HG03520 (cell line): ENCODE results near the gene ERP44.
"Not testable (repeated sequence)": the region's sequence is repeated elsewhere in the genome, so short reads cannot be mapped to it uniquely, and the experiment has no call there.

Experiments used
- ATAC-seq: cut with Tn5 transposase; IDR thresholded peaks from one replicate; pipeline ENCODE4 v1.9.1; 2021; ENCODE audit warnings: mild to moderate bottlenecking, moderate library complexity; ENCODE audit not compliant: unreplicated experiment

ERP44 gene

DNA sequence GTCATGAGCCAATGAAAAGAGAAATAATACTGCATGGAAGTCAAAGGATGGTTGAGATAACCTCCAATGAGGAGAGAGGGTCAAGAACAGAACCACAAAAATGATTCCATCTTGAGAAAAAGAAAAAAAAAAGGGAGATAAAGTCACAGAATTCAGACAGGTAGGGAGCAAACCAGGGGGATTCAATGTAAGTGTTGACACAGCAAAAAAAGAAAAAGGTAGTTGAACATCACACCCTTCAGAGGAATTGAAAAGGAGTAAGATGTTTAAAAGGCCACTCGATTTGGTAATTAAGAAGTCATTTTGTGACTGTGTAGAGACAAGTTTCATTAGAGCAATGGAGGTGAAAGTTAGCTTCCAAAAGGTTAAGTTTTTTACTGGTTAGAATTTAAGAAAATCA, 79.3 kb downstream of the ERP44 start:
- no peak for ATAC-seq

DNA sequence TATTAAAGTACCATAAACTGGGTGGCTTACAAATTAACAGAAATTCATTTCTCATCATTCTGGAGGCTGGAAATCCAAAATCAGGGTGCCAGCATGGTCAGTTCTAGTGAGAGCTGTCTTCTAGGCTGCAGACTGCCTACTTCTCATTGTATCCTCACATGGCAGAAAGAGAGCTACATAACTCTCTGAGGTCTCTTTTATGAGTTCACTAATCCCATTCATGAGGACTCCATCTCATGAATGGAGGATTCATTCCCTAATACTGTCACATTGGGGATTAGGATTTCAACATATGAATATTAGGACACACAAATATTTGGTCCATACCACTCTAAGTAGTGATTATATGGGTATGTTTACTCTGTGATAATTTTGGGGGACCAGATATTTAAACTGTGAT, 84.0 kb downstream of the ERP44 start:
- ATAC-seq: no peak

DNA sequence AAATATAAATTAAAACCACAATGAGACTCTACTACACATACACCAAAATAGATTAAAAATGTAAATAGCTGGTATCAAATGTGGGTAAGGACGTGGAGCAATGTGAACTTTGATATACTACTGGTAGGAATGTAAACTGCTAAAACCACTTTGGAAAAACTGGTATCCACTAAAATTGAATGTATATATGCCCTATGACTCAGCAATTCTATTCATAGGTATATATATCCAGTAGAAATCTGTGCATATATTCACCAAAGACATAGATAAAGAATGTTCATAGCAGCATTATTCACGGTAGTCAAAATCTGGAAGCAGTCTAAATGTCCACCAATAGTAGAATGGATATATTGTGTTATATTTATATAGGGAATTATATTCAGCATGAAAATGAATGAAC, 85.2 kb downstream of the ERP44 start:
- no peak for ATAC-seq

DNA sequence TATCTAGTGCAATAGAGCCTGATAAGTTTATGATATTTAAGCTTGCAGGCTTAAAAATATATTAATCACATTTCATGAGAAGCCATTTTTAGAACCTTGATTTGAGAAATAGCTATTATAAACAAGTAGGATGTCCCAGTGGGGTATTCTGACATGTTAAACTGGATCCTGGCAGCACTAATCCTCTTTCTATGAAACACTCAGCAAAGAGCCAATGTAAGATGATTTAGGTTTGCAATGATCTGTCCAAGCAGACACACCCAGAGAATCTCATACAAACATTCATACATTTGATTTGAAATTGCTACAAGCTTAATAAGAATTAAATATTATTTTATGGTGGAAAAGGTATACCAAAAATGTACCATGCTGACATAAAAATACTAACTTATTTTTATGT, 86.5 kb downstream of the ERP44 start:
- no peak for ATAC-seq

DNA sequence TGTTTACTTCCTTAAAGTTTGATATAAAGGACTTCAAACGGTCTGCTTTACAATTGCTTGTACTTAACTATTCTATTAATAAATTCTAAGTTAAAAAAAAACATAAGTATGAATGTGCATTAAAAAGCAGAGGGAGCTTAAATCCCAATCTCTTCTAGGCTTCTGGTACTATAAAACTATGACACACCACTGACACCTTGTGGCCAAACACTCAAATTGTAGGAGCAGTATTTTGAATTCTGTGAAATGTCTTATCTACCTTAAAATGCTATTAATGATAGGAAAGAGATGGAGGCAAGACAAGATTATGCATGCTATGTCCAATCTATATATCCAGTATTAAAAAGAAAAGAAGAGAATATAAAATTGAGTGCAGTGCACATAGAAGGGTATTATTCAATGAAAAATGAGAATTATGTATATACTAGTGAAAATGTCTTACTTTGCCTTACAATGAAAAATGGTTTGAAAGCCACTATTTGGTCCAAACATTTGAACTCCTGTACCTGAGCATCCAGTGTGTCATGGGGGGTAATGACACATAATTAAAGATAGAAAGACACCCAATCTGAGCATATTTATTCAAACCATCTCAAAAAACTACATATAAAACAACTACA, 87.6 kb downstream of the ERP44 start:
- ATAC-seq: no peak

DNA sequence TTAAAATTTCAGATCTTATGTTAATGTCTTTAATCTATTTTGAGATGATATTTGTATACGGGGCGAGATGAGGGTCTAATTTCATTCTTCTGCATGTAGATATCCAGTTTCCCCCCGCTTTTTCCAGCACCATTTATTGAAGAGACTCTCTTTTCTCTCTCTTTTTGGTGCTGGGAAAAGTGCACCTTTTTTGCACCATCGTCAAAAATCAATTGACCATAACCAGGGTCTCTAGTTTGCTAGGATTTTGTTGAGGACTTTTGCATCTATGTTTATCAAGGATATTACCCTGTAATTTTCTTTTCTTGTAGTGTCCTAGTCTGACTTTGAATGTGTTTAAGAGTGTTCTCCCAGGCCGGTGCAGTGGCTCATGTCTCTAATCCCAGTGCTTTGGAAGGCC, 99.0 kb downstream of the ERP44 start:
- ATAC-seq: no peak

DNA sequence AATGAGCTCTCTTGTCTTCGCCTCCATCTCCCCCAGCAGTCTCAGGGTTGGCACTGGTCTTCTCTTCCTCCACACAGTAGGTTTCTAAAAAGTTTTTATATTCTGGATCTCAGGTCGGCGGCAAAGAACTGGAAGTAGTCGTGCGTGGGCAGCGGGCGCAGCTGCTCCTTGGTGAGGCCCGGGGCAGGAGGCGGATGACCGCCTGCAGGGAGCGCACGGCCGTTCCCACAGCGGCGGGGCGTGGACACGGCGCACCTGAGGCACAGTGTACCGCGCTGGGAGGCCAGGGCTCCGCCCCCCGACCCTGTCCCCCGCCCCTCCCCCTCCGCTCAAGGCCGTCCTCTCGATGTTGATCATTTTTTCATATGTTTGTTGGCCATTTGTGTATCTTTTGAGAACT, 99.9 kb downstream of the ERP44 start:
- ATAC-seq: no peak

DNA sequence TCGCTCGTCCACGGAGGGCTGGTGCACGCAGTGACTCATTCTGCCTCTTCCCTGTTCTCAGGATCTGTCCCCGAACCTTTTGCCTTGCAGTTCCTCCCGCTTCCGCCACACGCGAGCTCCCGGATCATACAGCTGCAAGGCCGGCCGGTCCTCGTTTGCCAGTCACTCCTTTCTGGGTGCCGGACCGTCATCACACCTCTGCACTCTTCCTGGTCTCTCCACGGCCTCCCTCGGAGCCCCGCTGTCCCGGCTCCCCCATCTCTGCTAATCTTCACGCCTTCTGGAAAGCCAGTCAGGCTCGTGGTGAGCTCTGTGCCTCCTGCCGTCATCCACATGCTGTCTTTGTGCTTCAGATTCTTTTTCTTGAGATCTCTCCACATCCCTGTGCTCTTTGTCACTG, 100.5 kb downstream of the ERP44 start:
- no peak for ATAC-seq

DNA sequence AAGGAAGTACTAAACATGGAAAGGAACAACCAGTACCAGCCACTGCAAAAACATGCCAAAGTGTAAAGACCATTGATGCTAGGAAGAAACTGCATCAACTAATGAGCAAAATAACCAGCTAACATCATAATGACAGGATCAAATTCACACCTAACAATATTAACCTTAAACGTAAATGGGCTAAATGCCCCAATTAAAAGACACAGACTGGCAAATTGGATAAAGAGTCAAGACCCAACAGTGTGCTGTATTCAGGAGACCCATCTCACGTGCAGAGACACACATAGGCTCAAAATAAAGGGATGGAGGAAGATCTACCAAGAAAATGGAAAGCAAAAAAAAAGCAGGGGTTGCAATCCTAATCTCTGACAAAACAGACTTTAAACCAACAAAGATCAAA, 108.3 kb downstream of the ERP44 start:
- ATAC-seq: not testable (repeated sequence)

DNA sequence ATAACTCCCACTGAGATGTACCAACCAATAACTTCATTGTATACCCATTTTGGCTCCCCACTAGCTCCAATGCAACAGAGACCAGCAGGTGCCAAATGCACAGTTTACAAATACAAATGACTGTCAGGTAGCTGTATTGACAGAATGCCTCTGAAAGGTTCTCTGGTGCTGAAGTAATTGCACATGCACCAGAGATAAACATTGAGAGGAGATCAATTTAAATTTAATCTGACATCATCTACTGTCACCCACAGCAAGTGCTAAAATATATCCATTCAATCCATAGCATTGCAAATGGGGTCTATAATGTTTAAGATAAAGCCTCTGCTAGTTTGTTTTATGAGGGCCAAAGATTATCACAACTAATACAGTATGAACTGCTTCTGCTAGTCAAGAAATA, 112.2 kb downstream of the ERP44 start:
- ATAC-seq: no peak

DNA sequence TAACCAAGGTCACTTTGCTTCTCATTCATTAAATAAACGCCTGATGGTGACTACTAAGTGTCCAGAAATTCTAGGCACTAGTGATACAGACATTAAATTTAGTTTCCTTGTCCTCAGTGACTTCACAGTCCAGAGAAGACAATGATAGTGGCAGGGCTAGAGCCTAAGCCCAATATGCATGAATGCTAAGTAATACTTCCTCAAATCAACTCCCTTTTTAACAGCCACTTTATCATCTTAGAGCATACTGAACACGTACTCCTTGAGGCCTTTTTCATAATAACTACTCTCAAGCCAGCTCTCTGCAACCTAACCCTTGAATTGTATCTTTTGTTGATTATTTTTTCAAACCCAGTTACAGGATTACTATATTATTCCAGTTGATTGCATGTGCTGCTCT, 118.2 kb downstream of the ERP44 start:
- ATAC-seq: no peak

DNA sequence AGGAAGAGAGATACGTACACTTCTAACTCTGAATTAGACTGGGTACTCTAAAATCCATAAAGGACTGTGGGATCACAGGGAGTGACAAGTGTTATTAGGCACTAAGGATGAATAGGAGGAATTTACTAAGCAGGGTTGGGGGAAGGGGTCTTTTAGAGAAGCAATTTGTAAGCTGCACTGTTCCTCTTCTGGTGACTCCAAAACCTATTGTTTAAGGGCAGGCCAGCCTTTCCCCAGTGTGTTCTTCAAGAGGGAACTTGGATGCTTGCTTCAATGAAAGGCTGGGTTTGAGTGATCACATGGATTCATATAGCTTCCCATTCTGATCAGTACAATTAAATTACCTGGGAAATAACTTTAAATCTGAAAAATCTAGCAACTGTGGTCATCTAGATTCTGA, 120.6 kb downstream of the ERP44 start:
- no peak for ATAC-seq

DNA sequence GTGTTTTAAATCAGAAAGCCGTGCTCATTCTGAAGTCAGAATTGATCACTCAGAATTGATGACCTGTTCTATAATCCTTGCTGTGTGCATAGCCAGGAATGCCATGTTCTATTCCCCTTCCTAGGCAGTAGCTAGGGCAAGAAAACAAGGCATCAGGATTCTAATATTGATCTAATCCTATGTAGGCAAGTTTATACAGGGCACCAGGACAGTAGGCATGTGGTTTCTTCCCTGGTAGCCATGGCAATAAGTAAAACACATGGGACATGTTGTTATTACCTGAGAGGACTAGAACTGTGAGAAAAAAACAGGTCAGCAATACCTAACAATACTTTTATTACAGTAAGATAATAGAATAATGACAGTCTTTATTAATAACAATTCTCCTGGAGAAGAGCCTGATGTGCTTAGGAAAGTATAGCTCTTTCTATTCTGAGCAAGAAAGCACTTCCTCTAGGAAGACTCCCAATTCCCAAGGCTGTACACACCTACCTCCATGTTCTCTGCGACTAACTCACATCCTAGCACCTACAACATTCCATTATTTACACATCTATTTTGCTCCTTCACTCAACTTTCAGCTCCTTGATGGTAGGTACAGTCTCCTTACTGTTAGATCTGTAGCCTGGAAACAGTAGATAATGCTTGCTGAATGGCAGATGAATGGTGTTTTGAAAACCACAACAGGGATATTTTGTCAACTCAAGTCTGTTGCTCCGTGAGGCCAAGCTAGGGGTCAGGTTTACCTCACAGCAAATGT, 121.6 kb downstream of the ERP44 start:
- no peak for ATAC-seq

DNA sequence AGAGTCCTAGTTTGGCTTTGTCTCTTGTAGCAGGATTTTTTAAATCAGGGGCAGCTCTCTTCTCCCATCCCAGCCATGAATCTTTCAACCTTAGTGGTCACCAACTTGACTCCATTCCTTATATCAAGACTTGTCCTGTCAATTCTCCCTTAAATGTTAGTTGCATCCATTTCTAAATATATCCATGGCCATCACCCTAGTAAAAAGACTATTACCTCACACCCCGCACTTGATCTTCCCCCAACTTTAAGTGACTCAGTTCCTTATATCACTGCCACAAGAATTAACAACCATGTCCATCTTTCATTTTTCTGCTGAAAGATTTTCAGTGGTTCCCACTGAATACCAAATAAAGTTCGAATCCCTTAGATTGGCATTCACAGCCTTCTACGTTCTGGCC, 125.3 kb downstream of the ERP44 start:
- ATAC-seq: no peak

DNA sequence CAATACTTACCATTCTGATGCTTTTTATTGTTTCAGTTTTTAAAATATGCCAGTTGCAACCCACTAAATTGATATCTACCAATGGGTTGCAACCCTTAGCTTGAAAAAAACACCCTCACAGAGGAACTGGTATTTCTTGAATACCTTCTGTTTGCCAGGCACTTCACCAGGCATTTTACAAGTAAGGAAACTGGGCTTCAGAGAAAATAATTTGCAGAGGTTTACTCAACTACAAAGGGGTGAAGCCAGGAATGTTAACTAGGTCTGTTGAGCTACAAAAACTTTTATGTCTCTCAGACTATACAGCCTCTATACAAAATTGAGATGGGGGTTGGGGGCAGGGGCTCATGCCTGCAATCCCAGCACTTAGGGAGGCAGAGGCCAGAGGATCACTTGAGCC, 127.4 kb downstream of the ERP44 start:
- no peak for ATAC-seq

DNA sequence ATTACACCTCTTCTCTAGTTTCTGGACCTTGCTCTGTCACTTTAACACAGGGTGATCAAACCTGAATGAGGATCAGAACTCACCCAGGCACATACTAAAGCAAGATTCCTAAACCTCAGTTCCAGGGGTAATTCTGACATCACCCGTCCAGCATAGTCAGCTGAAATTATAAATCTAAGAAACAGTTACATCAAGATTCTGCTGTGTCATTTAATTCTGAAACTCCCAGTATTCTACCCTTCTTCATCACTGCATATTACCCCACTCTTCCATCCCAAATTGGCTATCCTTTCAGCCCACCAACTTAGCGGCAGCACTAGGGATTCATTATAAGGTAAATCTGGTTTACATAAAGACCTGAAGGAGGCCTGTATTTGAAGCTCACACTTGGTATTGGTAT, 128.3 kb downstream of the ERP44 start:
- no peak for ATAC-seq

DNA sequence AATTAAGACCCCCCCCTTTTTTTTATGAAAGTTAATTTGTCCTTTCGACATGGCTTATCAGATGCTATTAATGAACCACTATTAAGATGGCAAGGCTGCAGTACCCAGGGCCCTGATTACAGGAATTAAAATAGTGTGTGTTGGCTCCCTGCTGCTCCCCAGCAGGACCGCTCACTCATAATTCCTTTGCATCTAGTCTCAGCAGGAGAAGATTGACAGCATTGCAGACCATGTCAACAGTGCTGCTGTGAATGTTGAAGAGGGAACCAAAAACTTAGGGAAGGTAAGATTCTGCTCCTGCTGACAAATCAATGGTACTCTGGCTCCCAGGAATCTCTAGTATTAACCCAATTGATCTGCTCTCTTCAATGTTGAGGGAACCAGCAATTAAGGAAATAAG, 131.3 kb downstream of the ERP44 start:
- ATAC-seq: no peak

DNA sequence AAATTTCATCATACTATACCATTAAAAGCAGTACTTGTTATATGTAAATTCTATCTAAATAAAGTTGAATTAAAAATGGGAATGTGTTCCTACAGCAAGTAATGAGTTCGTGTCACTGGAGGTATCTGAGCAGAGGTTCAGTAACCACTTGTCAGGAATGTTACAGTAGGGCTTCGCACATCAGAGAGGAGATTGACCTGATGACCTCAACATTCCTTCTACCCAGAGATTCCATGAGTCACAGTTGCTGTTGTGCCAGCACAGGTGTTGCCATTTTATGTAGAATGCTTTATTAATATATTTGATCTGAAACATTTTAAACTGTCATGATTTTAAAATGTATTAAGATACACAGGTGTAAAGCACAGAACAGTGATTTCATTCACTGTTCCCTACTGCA, 132.1 kb downstream of the ERP44 start:
- ATAC-seq: no peak

DNA sequence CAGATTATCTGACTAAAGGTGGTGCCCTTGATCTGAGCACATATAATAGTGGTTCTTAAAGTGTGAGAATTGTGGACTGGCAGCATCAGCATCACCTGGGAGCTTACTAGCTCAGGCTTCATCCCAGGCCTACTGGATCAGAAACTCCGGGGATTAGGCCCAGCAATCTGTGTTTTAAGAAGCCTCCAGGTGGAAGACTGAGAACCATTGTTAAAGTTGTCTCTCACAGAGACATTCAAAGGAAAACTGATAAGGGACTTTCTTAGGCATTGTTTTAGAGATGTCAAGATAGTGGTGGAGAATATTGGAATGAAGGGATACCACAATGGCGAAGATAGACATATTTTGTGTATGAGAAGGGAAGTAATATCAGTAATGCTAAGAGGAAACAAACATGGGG, 132.8 kb downstream of the ERP44 start:
- no peak for ATAC-seq

DNA sequence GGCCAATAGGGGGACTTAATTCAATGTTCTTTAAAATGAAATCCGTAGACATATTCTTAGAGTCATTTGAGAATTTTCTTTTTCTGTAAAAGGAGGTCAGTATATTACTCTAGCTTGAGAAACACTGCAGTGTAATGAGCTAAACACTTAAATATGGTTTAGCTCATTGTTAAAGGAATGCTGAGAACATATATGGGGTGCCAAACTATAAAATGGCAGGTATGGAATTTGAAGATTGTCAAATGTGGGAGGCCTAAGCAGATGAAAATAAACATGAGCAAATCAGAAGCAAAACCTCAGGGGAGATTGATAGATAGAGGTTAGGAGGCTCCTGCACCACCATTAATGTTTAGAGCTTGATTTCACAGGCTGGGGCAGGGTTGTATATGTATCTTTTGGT, 134.5 kb downstream of the ERP44 start:
- ATAC-seq: no peak

DNA sequence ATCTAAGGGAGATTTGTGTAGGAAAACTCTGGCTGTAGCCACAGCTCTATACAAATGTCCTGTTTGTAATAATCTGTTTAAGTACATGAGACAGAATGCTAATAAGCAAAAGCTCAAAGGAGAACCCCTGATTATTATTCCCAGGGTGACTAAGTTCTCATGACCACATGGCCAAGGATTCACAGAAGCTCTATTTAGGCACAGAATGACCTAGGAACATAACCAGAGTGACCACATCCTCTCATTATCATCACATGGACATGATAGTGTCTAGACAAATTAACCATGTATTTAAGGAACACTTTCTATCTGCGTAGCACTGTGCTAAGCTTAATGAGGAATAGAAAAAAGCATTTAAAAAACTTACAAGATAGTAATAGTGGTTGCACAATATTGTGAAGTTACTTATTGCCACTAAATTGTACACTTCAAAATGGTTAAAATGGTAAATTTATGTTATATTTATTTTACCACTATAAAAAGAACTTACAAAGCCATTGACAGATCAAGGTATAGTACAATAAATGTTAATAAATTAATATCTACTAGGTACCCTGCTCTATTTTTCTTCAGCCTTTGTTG, 136.0 kb downstream of the ERP44 start:
- ATAC-seq: no peak

DNA sequence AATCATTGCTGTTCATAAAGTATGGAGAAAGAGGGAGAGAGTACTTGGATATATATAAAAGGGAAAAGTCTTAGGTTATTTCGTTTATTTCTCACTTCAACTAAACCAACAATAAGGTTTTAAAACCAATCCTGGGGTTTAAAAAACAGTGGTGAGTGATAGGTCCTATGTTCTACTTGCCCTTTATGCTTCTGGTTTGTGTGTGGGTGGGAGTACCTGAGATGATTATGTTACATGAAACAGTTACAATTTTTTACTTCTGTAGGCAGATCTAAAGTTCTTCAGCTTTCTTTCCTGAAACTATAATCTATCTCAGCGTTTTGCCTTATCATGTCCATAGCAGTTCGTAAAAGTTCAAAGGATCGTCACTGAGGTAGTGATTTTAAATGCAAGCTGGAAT, 143.2 kb downstream of the ERP44 start:
- no peak for ATAC-seq

DNA sequence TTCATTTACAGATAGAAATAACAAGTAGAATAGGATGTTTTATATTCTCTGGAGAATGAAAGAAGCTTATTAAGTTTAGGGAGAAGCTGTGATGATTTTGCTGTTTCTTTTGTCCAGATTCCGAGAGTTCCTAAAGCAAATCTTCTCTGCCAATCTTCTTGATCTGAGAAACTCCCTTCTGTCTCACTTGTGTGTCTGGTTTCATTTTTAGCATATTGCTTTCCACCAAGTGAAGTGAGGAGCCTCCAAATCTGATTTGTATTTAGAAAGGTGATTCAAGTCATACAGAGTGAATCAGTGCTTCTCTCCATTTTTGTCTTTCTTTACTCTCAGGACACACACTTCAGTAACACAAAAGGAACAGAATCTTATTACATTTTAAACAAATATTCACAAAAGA, 144.0 kb downstream of the ERP44 start:
- no peak for ATAC-seq
